H1 (cell line): ENCODE measurements around the gene STAU1. TPM values are rescaled to one million over a fixed set of nuclear protein-coding genes. Genes with fewer than 3 reads are reported as not detected.

Source experiments
- CTCF ChIA-PET: fragments of 300-600 bp; sonication (Branson Sonifier 250); formaldehyde crosslinking; loops from one replicate; lab custom pipeline; 2021; ENCODE audit not compliant: partially characterized antibody; lab: Charles Lee
- POLR2A ChIA-PET: fragments of 300-600 bp; sonication (Branson Sonifier 250); formaldehyde crosslinking; loops from one replicate; lab custom pipeline; 2021; ENCODE audit warnings: inconsistent platforms; ENCODE audit not compliant: partially characterized antibody; lab: Charles Lee
- DNase-seq, 2 experiments: peaks; one replicate each; pipeline versions ENCODE4 v3.0.0 to v3.0.0-alpha.2; 2010 to 2022; ENCODE audit warnings: low spot score in 2 of 2, low read depth in 1 of 2, mixed read lengths in 1 of 2
- FAIRE-seq: peaks from 2 replicates; lab custom pipeline; 2011; peaks lifted over from hg19 to GRCh38; lab: Jason Lieb, UNC
- H2AFZ ChIP-seq: 2 replicates; pipeline ENCODE4 v1.8.1; 2012; ENCODE audit warnings: low read length, inconsistent platforms
- H2AK5ac ChIP-seq: 2 replicates; pipeline ENCODE4 v1.6.1; 2013; ENCODE audit warnings: low read depth, low read length
- H2BK120ac ChIP-seq: replicated peaks from 2 replicates; pipeline ENCODE3; 2013; ENCODE audit warnings: low read depth, low read length, inconsistent platforms
- H2BK12ac ChIP-seq: 2 replicates; pipeline ENCODE4 v1.6.1; 2013; ENCODE audit warnings: low read depth, low read length
- H2BK15ac ChIP-seq: 2 replicates; pipeline ENCODE4 v1.6.1; 2013; ENCODE audit warnings: low read length
- H2BK20ac ChIP-seq: 2 replicates; pipeline ENCODE4 v1.6.1; 2013; ENCODE audit warnings: low read length
- H2BK5ac ChIP-seq: 2 replicates; pipeline ENCODE4 v1.6.1; 2013; ENCODE audit warnings: low read depth, low read length
- H3K14ac ChIP-seq: 2 replicates; pipeline ENCODE4 v1.6.1; 2013; ENCODE audit warnings: inconsistent platforms; ENCODE audit not compliant: insufficient read length
- H3K18ac ChIP-seq: 2 replicates; pipeline ENCODE4 v1.6.1; 2013; ENCODE audit warnings: low read length; ENCODE audit errors: extremely low read depth
- H3K23ac ChIP-seq: 2 replicates; pipeline ENCODE4 v1.6.1; 2013; ENCODE audit warnings: inconsistent platforms; ENCODE audit not compliant: insufficient read length
- H3K23me2 ChIP-seq: 2 replicates; pipeline ENCODE4 v1.6.1; 2013; ENCODE audit warnings: low read depth, low read length
- H3K27ac ChIP-seq: 2 replicates; pipeline ENCODE4 v1.6.1; 2011; ENCODE audit warnings: low read depth, low read length, inconsistent platforms
- H3K27me3 ChIP-seq, 4 experiments: replicated peaks in 1 of 4; 1 replicate in 1 of 4; 2 replicates in 3 of 4; pipeline versions ENCODE4 v1.6.1 to v1.8.1; 2011 to 2013; ENCODE audit warnings: low read length in 3 of 4, mild to moderate bottlenecking in 3 of 4, inconsistent platforms in 2 of 4, mixed read lengths in 2 of 4, moderate library complexity in 1 of 4; ENCODE audit not compliant: control insufficient read depth in 3 of 4, insufficient read depth in 3 of 4; ENCODE audit errors: extremely low read depth in 1 of 4
- H3K36me3 ChIP-seq, 4 experiments: 2 replicates each; pipeline versions ENCODE4 v1.6.1 to v1.8.1; 2011 to 2013; ENCODE audit warnings: mild to moderate bottlenecking in 4 of 4, low read length in 3 of 4, moderate library complexity in 2 of 4, control low read depth in 1 of 4, inconsistent platforms in 1 of 4; ENCODE audit not compliant: insufficient read depth in 4 of 4, control insufficient read depth in 2 of 4
- H3K4ac ChIP-seq: replicated peaks from 2 replicates; pipeline ENCODE3; 2013; ENCODE audit warnings: low read length, low read depth, mixed read lengths, inconsistent platforms; ENCODE audit not compliant: insufficient read length
- H3K4me1 ChIP-seq, 4 experiments: replicated peaks in 1 of 4; 1 replicate in 1 of 4; 2 replicates in 3 of 4; pipeline versions ENCODE4 v1.6.1 to v1.8.1; 2011 to 2013; ENCODE audit warnings: low read length in 3 of 4, inconsistent platforms in 2 of 4, mixed read lengths in 1 of 4; ENCODE audit not compliant: insufficient read depth in 4 of 4, control insufficient read depth in 3 of 4
- H3K4me2 ChIP-seq, 2 experiments: 2 replicates each; pipeline versions ENCODE4 v1.6.1 to v1.8.1; 2011 to 2013; ENCODE audit warnings: low read depth in 2 of 2, low read length in 2 of 2, control low read depth in 1 of 2, inconsistent platforms in 1 of 2, mild to moderate bottlenecking in 1 of 2; ENCODE audit not compliant: insufficient read depth in 1 of 2
- H3K4me3 ChIP-seq, 4 experiments: fragments of 200-600, 300-600 bp in 1 of 4; sonication (generic), shearing (Covaris generic), sonication (Bioruptor Twin) in 1 of 4; 2 replicates each; pipeline versions ENCODE4 v1.5.1 to v1.8.1; 2011 to 2016; ENCODE audit warnings: low read length in 4 of 4, low read depth in 3 of 4, control low read depth in 2 of 4, inconsistent platforms in 2 of 4, mild to moderate bottlenecking in 2 of 4, mixed read lengths in 1 of 4, moderate library complexity in 1 of 4; ENCODE audit not compliant: insufficient read depth in 2 of 4; ENCODE audit errors: extremely low read depth in 1 of 4
- H3K56ac ChIP-seq: replicated peaks from 2 replicates; pipeline ENCODE3; 2013; ENCODE audit warnings: low read depth, mild to moderate bottlenecking, mixed read lengths, low read length, inconsistent platforms; ENCODE audit not compliant: insufficient read length
- H3K79me1 ChIP-seq: 2 replicates; pipeline ENCODE4 v1.6.1; 2013; ENCODE audit warnings: low read depth, low read length, control low read depth
- H3K79me2 ChIP-seq, 2 experiments: 2 replicates each; pipeline versions ENCODE4 v1.6.1 to v1.8.1; 2012 to 2013; ENCODE audit warnings: low read length in 2 of 2, mild to moderate bottlenecking in 2 of 2, inconsistent platforms in 1 of 2; ENCODE audit not compliant: insufficient read depth in 2 of 2, control insufficient read depth in 1 of 2
- H3K9ac ChIP-seq, 4 experiments: replicated peaks in 1 of 4; 1 replicate in 1 of 4; 2 replicates in 3 of 4; pipeline versions ENCODE4 v1.6.1 to v1.8.1; 2011 to 2013; ENCODE audit warnings: low read depth in 3 of 4, low read length in 3 of 4, control low read depth in 2 of 4, mild to moderate bottlenecking in 2 of 4, moderate library complexity in 2 of 4, inconsistent platforms in 1 of 4; ENCODE audit errors: extremely low read depth in 1 of 4
- H3K9me3 ChIP-seq, 2 experiments: 2 replicates each; pipeline versions ENCODE4 v1.6.1 to v1.8.1; 2012 to 2013; ENCODE audit warnings: mild to moderate bottlenecking in 2 of 2, moderate library complexity in 2 of 2, control low read depth in 1 of 2, inconsistent platforms in 1 of 2, low read depth in 1 of 2, low read length in 1 of 2, mixed read lengths in 1 of 2; ENCODE audit not compliant: insufficient read depth in 2 of 2
- H4K20me1 ChIP-seq, 2 experiments: replicated peaks in 1 of 2; 2 replicates each; pipeline versions ENCODE3 to v1.8.1; 2011 to 2013; ENCODE audit warnings: inconsistent platforms in 2 of 2, low read length in 2 of 2, mild to moderate bottlenecking in 1 of 2; ENCODE audit not compliant: insufficient read depth in 2 of 2, control insufficient read depth in 1 of 2
- H4K5ac ChIP-seq: 2 replicates; pipeline ENCODE4 v1.6.1; 2013; ENCODE audit warnings: low read length, low read depth, mixed read lengths, inconsistent platforms; ENCODE audit not compliant: insufficient read length
- H4K8ac ChIP-seq: 2 replicates; pipeline ENCODE4 v1.8.0; 2013; ENCODE audit warnings: mild to moderate bottlenecking, moderate library complexity, low read length, inconsistent platforms; ENCODE audit not compliant: insufficient read depth; ENCODE audit errors: extremely low read depth
- H4K91ac ChIP-seq: replicated peaks from 2 replicates; pipeline ENCODE3; 2013; ENCODE audit warnings: low read length, mixed read lengths, inconsistent platforms; ENCODE audit not compliant: insufficient read length
- ATF2 ChIP-seq: IDR thresholded peaks from 2 replicates; pipeline ENCODE4 v1.6.1; 2012; ENCODE audit warnings: low read length, inconsistent platforms
- BCL11A ChIP-seq, 2 experiments: IDR thresholded peaks; one replicate each; pipeline ENCODE4 v1.6.1; 2011; ENCODE audit warnings: low read depth in 2 of 2, low read length in 2 of 2, mild to moderate bottlenecking in 2 of 2
- BRCA1 ChIP-seq: IDR thresholded peaks from 2 replicates; pipeline ENCODE4 v1.6.1; 2012; ENCODE audit warnings: low read depth, low read length, improper control_type of control experiment
- CHD1 ChIP-seq: IDR thresholded peaks from 2 replicates; pipeline ENCODE4 v1.6.1; 2012; ENCODE audit warnings: low read depth, low read length, improper control_type of control experiment
- JUN ChIP-seq: IDR thresholded peaks from 2 replicates; pipeline ENCODE4 v1.6.1; 2011; ENCODE audit warnings: low read depth, mild to moderate bottlenecking, improper control_type of control experiment, low read length
- KDM1A ChIP-seq: fragments of 200-600, 300-600 bp; sonication (generic); IDR thresholded peaks from 2 replicates; pipeline ENCODE4 v1.7.1; 2016; ENCODE audit warnings: mild to moderate bottlenecking, low read length, borderline replicate concordance
- KDM5A ChIP-seq: fragments of 200-600 bp; IDR thresholded peaks from 2 replicates; pipeline ENCODE4 v1.7.1; 2012; ENCODE audit warnings: mild to moderate bottlenecking, low read length, inconsistent platforms, mixed read lengths
- NANOG ChIP-seq: IDR thresholded peaks from 2 replicates; pipeline ENCODE4 v1.6.1; 2011; ENCODE audit warnings: low read length, low read depth, mild to moderate bottlenecking, inconsistent platforms; ENCODE audit not compliant: insufficient read depth, poor library complexity, severe bottlenecking
- SIX5 ChIP-seq: IDR thresholded peaks from 2 replicates; pipeline ENCODE4 v1.6.1; 2011; ENCODE audit warnings: mild to moderate bottlenecking, low read depth, low read length
- TAF1 ChIP-seq: IDR thresholded peaks from 2 replicates; pipeline ENCODE4 v1.6.1; 2011; ENCODE audit warnings: mild to moderate bottlenecking, low read depth, low read length
- TAF7 ChIP-seq: optimal IDR thresholded peaks from 2 replicates; pipeline ENCODE3; 2011; ENCODE audit warnings: low read depth, mild to moderate bottlenecking, inconsistent platforms, low read length, moderate library complexity, borderline replicate concordance
- TCF12 ChIP-seq: IDR thresholded peaks from 2 replicates; pipeline ENCODE4 v1.6.1; 2011; ENCODE audit warnings: low read depth, mild to moderate bottlenecking, low read length
- TEAD4 ChIP-seq: IDR thresholded peaks from 2 replicates; pipeline ENCODE4 v1.6.1; 2012; ENCODE audit warnings: low read depth, low read length, inconsistent platforms, mixed read lengths
- WGBS, 2 experiments: shearing (Covaris generic) in 1 of 2; methylation state at CpG; one replicate each; pipeline versions ENCODE4 v1.1.6 to v1.1.7; 2013 to 2015; ENCODE audit warnings: low lambda C conversion rate in 2 of 2, mixed read lengths in 2 of 2, inconsistent platforms in 1 of 2, low coverage in 1 of 2, missing lambda C conversion rate in 1 of 2; ENCODE audit not compliant: insufficient replicate concordance in 2 of 2, insufficient coverage in 1 of 2, insufficient read length in 1 of 2; ENCODE audit errors: extremely low coverage in 1 of 2, missing lambda C conversion rate in 1 of 2; 5-methylcytosine and 5-hydroxymethylcytosine counted together
- polyA plus RNA-seq, 7 experiments: library from polyadenylated mRNA; depleted of rRNA in 3 of 7; stranded (reverse) in 5 of 7; unstranded in 2 of 7; fragments of >200 nt in 5 of 7; fragments of 200-250 nt in 2 of 7; gene quantifications; 1 replicate in 5 of 7; 2 replicates in 1 of 7; 4 replicates in 1 of 7; pipeline versions ENCODE4 v1.2.1 to v1.2.3, GENCODE V29; 2011 to 2013; ENCODE audit warnings: missing spikeins in 2 of 7, mixed read lengths in 2 of 7
- total RNA-seq: library from RNA; stranded (reverse); fragmentation: NEBNext Ultra II Directional; extraction: Animal tissue kit (Norgen Biotek cat#: 25700); gene quantifications from 2 replicates; pipeline ENCODE4 v1.2.1, GENCODE V29; 2021

The STAU1 gene
- total and polyA plus RNA-seq, 2 of the 8 experiments (the other 6 are each of a cell fraction or from before 2014, with no cell fraction given): 41.4 to 107 TPM

GRCh38 chr20:49091762-49092161, 96.4 kb downstream of the STAU1 start:
- no peaks in the 10 kb centered on the region for H3K23me2 ChIP-seq
- H2BK15ac ChIP-seq: no peak overlapping the region
- no peak overlapping the region for H2AK5ac ChIP-seq
- H3K4ac ChIP-seq: no peak overlapping the region
- FAIRE-seq (no peak), DNase-seq (no peak)
- H3K36me3 ChIP-seq: peaks cover 50 to 100% (median 83%) of the 10 kb centered on the region in 4 experiments
- no peak overlapping the region for H3K4me2 ChIP-seq
- H3K23ac ChIP-seq: no peak overlapping the region
- CTCF ChIA-PET: no interaction called here
- H3K4me3 ChIP-seq: no peak overlapping the region
- no peaks in the 10 kb centered on the region for H3K9me3 ChIP-seq
- H2BK120ac ChIP-seq: no peak overlapping the region
- H3K4me1 ChIP-seq: no peaks in the 10 kb centered on the region
- no peaks in the 10 kb centered on the region for H3K27me3 ChIP-seq
- no peak overlapping the region for H2BK12ac ChIP-seq
- H4K5ac ChIP-seq: no peak overlapping the region
- H2BK5ac ChIP-seq: no peak overlapping the region
- H3K27ac ChIP-seq: no peak overlapping the region
- no peak overlapping the region for H2AFZ ChIP-seq
- peaks cover 0 to 5% of the 10 kb centered on the region in 2 experiments for H4K20me1 ChIP-seq
- no peak overlapping the region for H3K18ac ChIP-seq
- no peak overlapping the region for H3K56ac ChIP-seq
- POLR2A ChIA-PET: interaction anchor here (0.6 to 4.0 kb wide), 3 partner anchors 7 to 20 kb away, joined by 3 to 15 read pairs (median 6); no protein-coding TSS in a partner anchor
- H3K79me1 ChIP-seq: no peaks in the 10 kb centered on the region; the same call in none of the 2 replicates
- no peak overlapping the region for H3K14ac ChIP-seq
- peaks cover 0 to 7% of the 10 kb centered on the region in 2 experiments; a peak in 2 of 4 replicates for H3K79me2 ChIP-seq
- H4K8ac ChIP-seq: no peak overlapping the region
- H2BK20ac ChIP-seq: no peak overlapping the region
- H3K9ac ChIP-seq: no peak overlapping the region
- 95% methylated on average over 1 of the region's 1 CpG; no CpG with 5 or more reads in 1 of the 2 experiments for WGBS, 2 experiments
- no peak overlapping the region for H4K91ac ChIP-seq
- TF ChIP-seq SIX5 (no peak), KDM1A (no peak), TEAD4 (no peak), ATF2 (no peak), KDM5A (no peak), JUN (no peak), BCL11A (IDR thresholded peaks at IDR 0.05; ENCODE audit: low read depth in 2 of 2, low read length in 2 of 2) (no peak), TCF12 (no peak), BRCA1 (no peak), TAF1 (no peak), CHD1 (no peak), TAF7 (no peak), NANOG (no peak)
